ENCODE data around the gene NAA10.

NAA10 gene

DNA sequence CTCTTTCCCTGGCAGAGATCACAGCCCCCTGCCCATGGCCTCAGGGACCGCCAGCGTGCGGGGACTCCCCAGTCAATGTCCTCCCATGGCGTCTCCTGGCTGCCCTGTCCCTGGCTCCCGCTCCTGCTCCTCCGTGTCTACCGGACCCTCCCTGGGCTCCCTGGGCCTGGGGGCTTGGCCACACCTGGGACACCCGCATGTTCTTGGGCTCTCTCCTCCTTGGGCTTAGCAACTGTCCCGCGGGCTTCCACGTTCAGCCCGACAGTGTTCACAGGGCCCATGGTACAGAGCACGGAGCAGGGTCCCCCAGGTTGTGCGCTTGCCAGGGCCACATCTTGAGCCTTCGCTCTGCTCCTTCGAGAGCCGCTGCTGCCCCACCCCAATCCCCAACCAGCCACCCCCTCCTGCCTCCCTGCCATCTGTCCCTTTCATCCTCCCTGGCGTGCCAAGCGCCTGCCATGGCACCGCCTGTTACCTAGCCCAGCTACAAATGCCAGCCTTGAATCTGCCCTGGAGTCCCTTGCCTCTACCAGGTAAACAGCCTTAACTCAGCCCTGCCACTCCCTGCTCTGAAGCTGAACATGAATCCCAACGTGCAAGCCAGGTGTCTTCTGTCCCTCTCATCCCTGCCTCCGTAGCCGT lies 26.5 kb downstream of the NAA10 start:
- no peak for FAIRE-seq

DNA sequence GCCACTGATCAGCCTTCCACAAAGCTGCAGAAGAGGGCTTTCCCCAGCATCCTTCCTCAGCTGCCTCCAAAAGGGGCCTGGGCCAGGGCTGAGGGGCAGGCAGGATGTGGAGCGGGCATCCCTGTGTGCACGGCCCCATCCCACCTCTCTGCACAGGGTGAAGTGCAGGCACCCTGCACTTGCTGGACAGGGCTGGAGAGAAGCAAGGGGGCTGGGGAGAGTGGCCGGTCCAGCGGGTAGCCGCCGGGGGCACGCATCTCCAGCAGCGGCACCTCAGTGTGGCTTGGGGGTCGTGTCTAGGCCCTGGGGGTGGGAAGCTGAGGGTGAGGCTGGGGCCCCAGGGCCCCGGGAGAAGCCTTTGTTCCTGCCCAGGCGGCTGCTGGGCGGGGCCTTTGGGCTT lies 27.4 kb downstream of the NAA10 start:
- FAIRE-seq: no peak

DNA sequence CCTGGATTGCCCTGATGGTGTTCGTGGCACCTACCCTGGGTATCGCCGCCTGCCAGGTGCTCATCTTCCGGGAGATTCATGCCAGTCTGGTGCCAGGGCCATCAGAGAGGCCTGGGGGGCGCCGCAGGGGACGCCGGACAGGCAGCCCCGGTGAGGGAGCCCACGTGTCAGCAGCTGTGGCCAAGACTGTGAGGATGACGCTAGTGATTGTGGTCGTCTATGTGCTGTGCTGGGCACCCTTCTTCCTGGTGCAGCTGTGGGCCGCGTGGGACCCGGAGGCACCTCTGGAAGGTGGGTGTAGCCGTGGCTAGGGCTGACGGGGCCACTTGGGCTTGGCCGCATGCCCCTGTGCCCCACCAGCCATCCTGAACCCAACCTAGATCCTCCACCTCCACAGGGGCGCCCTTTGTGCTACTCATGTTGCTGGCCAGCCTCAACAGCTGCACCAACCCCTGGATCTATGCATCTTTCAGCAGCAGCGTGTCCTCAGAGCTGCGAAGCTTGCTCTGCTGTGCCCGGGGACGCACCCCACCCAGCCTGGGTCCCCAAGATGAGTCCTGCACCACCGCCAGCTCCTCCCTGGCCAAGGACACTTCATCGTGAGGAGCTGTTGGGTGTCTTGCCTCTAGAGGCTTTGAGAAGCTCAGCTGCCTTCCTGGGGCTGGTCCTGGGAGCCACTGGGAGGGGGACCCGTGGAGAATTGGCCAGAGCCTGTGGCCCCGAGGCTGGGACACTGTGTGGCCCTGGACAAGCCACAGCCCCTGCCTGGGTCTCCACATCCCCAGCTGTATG lies 28.5 kb downstream of the NAA10 start:
- FAIRE-seq: no peak

DNA sequence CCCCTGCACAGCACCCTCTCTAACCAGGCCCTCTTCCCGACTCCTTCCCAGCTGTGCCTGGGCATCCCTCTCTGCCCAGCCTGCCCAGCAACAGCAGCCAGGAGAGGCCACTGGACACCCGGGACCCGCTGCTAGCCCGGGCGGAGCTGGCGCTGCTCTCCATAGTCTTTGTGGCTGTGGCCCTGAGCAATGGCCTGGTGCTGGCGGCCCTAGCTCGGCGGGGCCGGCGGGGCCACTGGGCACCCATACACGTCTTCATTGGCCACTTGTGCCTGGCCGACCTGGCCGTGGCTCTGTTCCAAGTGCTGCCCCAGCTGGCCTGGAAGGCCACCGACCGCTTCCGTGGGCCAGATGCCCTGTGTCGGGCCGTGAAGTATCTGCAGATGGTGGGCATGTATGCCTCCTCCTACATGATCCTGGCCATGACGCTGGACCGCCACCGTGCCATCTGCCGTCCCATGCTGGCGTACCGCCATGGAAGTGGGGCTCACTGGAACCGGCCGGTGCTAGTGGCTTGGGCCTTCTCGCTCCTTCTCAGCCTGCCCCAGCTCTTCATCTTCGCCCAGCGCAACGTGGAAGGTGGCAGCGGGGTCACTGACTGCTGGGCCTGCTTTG lies 29.2 kb downstream of the NAA10 start:
- no peak for FAIRE-seq

DNA sequence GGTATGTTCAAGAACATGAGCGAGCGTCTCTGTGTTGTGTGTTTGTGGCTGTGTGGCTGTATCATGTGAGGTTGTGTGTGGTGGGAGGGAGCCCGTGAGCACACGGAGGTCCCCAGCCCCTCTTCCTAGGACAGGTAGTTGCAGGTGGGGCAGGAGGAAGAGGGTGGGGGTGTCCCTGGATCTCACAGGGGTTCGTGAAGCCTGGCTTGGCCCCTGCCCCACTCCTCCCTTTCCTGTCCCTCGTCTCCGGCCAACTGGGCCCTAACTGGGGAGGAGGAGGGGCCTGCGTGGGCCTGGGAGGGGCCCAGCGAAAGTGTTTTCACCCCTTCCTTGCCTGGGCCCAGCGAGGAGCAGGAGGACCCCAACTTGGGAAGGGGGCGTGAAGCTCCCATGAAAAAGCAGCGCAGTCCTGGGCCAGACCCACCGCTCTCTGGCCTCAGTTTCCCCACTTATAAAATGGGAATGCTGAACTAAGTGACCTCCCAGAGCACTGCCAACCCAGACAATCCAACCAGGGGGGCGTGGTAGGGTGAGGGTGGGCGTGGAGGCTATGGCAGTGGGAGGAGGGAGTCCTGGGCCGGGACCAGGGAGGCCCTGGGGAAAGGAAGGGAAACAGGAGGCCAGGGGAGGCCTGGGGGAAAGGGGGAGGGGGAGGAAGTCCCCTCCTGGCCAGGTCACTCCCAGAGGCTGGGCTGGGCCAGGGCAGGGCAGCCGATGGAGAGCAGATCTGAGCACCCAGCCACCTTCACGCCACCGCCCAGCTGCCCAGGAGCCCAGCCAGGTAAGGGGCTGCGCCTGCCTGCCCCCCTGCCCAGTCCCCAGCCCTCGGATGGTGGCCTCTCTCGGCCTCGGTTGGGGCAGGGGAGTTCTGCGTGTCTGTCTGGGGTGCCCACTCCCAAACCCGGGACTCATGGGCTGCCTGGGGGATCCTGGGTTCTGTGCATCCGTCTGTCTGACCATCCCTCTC lies 30.6 kb downstream of the NAA10 start, which contains the start of gene AVPR2:
Gene AVPR2, plus strand, starts transcription at position 683 of the 967 bp plus-strand sequence. CDS start 473 bp downstream, outside the sequence.
- no peak for FAIRE-seq

DNA sequence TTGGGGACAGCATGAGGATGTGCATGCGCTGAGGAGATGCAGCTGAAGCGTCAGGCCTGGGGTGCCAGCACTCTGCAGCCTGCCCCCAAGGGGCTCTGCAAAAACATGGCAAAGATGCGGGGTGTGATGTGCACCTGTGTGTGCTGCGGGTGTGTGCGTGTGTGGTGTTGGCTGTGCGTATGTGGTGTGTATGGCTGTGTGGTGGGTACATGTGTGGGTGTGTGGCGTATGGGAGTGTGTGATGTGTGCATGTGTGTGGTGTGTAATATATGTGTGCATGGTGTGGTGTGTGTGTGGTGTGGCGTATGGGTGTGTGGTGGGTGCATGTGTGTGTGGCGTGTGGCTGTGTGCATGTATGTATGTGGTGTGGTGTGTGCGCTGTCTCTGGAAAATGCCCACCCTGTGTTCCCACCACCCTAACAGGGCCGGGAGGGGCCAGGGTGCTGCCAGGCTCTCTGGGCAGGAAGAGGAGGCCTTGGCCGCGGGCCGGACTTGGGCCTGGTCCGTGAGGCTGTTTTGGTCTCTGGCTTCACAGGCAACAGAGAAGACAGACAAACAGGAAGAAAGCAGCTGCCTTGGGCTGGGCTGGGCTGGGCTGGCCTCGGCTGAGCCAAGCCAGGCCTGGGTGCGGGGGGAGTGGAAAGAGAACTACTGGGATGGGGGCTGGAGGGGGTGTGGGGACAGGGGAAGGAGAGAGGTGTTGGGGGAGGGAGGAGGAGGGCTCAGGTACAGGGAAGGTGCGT lies 31.4 kb downstream of the NAA10 start:
- no peak for FAIRE-seq

DNA sequence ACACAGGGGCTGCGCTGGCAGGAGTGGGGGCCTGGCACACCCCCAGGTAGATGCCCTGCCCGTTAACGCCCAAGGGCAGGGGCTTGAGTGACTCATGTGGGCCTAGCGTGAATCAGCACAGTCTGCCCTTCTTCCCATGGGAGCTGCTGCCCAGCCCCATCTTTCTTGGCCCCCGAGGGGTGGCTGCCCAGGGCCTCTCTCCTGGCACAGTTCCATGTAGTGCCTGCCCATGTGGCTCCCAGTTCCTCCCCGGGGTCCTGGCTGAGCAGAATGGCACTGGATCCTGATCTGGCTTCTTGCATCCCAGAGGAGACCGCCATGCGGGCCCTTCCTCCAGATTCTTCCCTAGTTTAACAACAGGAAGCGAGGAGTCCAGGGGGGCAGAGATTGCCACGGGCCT lies 32.5 kb downstream of the NAA10 start:
- no peak for FAIRE-seq

DNA sequence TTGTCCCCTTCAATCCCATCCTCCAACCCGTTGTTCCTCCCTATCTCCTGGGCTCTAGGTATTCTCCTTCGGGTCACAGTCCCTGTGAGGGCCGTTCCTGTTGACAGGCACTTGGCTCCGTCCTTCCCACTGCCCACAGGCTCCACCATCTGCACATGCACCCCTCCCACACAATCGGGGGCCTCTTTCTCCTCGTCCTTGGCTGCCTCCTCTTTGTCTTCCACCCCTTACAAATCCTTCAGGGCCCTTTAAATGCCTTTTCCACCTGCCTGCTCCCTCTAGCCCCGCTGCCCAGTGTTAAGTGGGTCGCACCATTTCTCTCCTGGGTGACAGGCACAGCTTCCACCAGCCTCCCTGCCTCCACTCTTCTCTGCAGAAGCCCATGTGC lies 33.1 kb downstream of the NAA10 start:
- FAIRE-seq: no peak

DNA sequence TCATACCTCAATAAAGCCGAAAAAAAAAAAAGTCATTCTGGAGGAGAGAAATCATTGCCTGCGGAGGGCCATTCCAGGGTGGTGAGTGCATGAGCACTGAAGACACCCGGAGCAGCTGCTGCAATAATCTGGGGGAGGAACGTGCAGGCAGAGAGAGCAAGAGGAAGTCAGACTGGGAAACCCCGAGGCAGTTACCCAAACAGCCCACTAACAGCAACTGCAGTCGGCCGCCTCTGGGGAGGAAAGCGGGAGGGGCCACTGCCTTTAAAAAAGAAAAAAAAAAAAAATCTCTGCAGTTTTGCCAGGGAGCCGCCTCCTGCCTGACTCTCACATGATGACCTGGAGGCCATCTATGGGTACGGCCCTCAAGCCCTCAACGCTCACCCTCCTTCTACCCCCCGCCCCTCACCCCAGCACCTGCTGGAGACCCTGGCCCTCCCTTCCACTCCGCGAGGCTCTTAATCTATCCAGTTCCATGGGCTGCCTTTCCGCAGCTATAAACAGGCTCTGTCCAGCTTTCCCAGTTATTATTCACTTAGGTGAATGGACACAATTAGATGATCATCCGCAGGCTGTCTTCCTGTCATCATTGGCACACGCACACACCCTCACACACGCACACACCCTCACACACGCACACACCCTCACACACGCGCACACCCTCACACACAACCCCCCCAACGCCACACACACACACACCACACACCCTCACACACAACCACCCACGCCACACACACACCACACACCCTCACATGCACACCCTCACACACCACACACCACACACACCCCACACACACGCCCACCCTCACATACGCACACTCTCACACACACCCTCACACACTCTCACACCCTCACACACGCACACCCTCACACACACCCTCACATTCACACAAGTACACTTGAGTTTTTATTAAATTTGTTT lies 33.7 kb downstream of the NAA10 start:
- FAIRE-seq: no peak

DNA sequence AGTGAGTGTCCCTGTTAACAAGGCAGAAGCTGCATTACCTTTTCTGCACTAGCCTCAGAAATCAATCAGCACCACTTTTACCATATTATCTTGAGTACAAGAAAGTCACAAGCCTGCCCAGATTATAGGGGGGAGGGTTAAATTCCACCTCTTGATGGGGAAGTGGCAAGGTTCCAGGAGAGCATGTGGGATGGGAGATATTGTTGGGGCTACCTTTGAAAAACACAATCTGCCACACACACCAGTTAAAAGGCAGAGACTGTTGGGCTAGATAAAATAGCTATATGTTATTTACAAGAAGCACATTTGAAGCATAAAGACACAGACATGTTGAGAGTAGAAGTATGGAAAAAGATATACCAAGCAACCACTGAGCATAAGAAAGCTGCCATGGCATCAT lies 36.9 kb downstream of the NAA10 start:
- FAIRE-seq: no peak

DNA sequence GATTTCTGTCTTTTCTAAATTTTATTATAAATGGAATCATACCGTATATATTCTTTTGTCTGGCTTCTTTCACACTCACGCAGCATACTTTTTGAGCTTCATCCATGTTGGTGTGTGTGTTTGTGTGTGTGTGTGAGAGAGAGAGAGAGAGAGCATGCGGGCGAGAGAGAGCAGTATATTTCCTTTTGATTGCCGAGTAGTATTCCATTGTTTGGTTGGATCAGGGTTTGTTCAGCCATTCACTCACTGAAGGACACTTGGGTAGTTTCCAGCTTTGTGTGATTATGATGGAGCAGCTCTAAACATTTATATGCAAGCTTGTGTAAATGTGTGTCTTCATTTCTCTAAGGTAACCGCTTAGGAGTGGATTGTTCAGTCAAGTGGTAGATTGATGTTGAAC lies 45.7 kb downstream of the NAA10 start:
- no peak for FAIRE-seq

DNA sequence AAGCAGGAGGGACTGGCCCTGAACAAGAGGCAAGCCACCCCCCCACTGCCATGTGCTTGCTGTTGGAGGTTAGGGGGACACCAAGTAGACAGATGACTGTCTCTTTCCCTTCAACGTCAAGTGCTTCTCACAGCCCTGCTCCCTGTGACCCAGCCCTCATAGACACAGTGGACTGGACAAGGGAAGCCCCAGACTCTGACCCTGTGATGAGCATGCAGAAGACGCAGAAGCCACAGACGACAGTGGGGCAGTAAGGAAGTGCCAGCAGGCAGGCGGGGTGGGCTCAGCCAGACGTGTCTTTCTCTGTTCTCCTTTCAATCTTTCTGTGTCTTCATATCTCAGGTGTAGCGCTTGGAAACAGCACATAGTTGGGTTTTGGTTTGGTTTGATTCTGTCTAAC lies 46.5 kb downstream of the NAA10 start:
- FAIRE-seq: no peak

DNA sequence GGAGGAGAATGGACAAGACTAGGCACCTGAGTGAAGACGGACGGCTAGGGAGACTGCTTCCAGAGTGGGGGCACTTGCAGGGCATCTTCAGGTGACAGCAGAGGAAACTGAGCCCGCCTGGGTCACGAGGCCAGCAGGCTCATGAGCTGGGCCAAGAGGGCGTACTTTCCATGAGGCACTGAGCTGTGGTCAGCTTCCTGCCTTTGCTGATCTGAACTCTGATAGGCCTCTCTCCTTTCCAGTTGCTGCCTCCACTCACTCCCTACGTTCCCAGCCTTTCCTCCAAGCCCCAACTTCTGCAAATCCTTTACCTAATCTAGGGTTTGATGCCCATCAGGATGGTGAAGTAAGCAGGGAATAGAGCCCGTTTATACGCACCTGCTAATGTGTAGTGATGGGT lies 47.5 kb downstream of the NAA10 start:
- no peak for FAIRE-seq

DNA sequence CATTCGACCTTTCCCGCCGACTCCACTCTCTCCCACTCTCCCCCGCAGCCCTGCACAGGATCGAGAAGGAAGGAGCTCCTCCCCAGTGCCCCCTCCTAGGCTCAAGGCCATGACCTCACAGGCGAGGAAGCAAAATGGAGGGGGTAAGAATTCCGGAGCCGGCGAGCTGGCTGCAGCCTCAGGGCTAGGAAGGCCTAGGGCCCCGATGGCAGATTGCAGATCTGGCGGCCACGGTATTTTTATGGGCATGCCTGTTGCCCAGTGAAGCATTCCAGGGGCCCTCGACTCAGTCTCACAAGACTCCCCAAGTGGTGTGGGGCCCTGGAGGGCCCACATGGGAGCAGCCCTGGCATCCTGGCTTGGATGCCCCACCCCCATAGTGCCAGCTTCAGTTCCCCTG lies 47.9 kb downstream of the NAA10 start:
- FAIRE-seq: no peak

DNA sequence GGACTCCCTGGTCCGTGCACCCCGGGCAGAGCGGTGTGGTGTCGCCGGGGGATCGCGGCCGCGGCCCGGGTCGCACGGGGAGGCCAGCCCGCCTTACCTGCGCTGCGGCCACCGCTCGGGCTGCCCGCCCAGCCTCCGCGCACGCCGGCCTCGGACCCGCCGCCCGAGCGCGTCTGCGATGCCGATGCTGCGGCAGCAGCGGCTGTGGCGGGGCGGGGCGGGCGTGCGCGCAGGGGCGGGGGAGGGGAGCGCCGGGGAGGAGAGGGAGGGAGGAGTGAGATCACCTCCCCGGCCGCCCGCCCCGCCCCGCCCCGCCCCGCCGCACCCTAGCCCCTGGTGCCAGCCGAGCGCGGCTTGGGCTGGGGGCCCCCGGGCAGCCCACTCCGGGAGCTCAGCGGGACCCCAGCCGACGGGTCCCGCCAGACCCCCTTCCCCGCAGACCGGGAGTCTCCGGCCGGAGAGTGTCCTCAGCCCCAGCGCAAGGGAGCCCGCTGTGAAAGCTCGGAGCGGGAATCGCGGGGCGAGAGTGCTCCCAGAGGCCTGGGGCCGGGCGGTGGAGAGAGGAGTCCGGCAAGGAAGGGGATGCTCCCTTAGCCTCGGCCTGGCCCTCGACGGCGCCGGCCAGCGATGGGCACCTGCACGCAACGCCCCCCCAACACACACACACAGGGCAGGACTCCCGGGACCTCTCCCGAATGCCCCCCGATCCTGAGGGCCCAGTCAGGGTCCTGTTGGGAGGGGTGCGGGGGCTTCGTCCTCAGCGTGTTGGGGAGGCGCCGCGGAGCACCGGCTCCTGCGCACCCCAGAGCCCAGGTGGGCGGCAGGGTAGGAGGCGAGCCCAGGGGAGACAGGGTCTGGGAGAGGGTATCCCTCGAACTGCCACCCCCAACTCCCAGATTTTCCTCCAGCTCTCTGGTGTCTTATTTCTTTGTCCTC lies 48.6 kb downstream of the NAA10 start, which contains the start of gene L1CAM:
Gene L1CAM, minus strand, starts transcription at position 206 of the 936 bp plus-strand sequence. CDS start 10,337 bp downstream, outside the sequence.
- no peak for FAIRE-seq

DNA sequence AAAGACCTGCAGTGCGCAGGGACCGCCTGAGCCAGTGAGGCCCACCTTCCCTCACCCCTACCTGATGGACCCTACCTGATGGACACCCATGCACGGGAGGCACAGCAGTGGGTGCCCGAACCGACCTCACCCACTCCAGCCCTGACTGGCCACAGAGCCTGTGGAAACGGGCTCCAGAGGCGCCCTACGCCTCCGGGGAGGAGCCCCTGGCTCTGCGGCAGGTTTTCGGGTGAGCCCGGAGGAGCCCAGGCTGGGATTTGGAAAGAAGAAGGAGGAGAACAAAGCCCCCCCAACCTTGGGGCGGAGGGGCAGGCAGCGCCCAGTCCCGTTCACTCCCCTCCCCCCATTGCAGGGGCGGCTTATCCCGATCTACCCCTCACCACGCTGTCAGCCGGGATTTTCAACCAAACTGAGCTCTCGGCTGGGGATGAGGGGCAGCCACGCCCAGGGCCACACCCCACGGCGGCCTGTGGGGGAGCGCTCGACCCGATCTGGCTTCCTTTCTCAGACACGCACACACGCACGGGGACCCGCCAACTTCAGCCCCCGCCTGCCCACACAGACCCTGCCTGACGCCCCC lies 49.5 kb downstream of the NAA10 start:
- no peak for FAIRE-seq

DNA sequence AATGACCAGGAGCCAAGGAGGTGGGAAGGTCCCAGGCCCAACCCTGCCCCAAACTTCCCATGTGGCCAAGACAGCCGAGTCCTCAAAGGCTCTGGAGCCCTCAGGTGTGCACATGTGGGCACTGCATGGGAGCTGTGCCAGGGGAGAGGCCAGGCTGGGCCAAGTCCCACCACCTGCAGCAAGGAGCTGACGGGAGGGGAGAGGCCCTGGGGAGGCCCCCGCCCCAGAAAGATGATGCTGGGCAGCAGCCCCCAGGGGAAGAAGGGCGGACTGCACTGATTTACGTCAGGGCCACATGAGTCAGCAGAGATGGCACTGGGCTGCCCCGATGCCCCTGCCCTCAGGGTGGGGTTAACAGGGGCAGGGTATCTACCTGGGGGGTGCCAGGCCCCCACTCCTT lies 50.2 kb downstream of the NAA10 start:
- FAIRE-seq: no peak

DNA sequence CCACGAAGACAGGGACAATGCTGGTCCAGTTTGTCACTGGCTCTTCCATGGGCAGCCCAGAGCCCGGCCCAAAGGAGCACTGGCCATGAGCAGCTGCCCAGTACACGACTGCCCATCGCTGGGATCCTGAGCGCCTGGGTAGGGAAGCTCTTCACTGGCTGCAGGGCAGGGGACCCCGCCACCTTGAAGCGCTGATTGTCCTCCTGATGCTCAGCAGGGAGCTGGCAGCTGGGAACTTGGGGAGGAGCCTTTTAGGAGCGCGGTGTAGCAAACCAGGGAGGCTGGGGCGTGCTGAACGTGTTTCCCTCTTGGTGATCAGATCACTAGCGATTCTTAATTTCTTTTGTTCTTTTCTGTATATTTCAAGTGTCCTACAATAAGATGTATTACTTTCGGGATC lies 50.7 kb downstream of the NAA10 start:
- FAIRE-seq: no peak

DNA sequence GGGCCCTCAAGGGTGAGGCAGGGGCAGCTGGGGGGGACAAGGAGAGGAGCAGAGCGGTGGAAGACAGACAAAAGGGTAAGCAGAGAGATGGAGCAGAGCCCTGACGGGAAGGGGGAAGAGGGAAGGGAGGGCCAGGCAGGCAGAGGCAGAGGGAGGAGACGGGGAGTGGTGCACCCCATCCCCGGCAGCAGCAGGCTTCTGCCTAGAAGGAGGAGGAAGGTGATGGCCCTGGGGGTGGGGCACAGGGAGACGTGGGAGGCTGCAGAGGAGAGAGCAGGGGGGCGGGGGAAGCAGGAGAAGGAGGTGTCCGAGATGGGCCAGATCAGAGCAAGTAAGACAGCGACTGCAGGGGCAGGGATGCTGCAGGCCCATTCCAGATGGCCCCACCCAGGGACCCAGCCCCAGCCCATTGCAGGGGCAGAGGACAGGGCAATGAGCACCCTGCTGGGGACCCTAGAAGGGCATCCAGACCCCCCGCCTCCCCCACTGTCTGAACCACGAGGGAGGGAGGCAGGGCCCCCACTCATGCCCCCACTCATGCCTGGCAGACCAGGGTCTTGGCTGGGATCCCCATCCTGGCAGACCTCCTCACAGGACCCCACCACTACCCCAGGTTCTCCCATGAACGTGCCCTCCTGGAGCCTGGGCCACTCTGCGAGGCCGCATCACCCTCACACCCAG lies 51.5 kb downstream of the NAA10 start:
- no peak for FAIRE-seq

Data from colon (tissue), 2 donors.